HG03175 (cell line): Measurements from ENCODE around the gene FLT3LG.
"Not testable (repeated sequence)": the region's sequence is repeated elsewhere in the genome, so short reads cannot be mapped to it uniquely, and the experiment has no call there.

Experiments used
- ATAC-seq: cut with Tn5 transposase; IDR thresholded peaks from one replicate; pipeline ENCODE4 v1.9.1; 2021; ENCODE audit warnings: mild to moderate bottlenecking, moderate library complexity; ENCODE audit not compliant: unreplicated experiment

FLT3LG gene

GRCh38 chr19:49440439-49441209 is 33.4 kb upstream of the FLT3LG start:
- ATAC-seq, result no peak

- no peak for ATAC-seq
Measured at GRCh38 chr19:49441210-49441959, 32.6 kb upstream of the FLT3LG start, which contains the start of gene SLC17A7. Gene SLC17A7 (minus strand): TSS chr19:49441527. CDS start chr19:49441379, 148 bp downstream.

GRCh38 chr19:49441960-49442350 is 32.1 kb upstream of the FLT3LG start:
- ATAC-seq, result no peak

- no peak for ATAC-seq
Measured at GRCh38 chr19:49442354-49442753, 31.7 kb upstream of the FLT3LG start.

- ATAC-seq, result peak; percentile 4
Measured at GRCh38 chr19:49442771-49443365, 31.1 kb upstream of the FLT3LG start.

GRCh38 chr19:49443366-49444099 is 30.5 kb upstream of the FLT3LG start:
- ATAC-seq, result peak; percentile 89

GRCh38 chr19:49444100-49444700 is 29.8 kb upstream of the FLT3LG start:
- ATAC-seq, result not testable (repeated sequence)

- no peak for ATAC-seq
Measured at GRCh38 chr19:49445997-49446396, 28.0 kb upstream of the FLT3LG start.

GRCh38 chr19:49447485-49448431 is 26.3 kb upstream of the FLT3LG start:
- no peak for ATAC-seq

- ATAC-seq, result no peak
Measured at GRCh38 chr19:49448432-49448786, 25.6 kb upstream of the FLT3LG start.

- no peak for ATAC-seq
Measured at GRCh38 chr19:49450405-49450804, 23.6 kb upstream of the FLT3LG start.

- peak; percentile 58 for ATAC-seq
Measured at GRCh38 chr19:49451430-49452181, 22.4 kb upstream of the FLT3LG start, which contains the start of gene PIH1D1. Gene PIH1D1 (minus strand): TSS chr19:49451814. CDS start chr19:49451574, 240 bp downstream.

- ATAC-seq, result peak; percentile 79
Measured at GRCh38 chr19:49453013-49453756, 20.8 kb upstream of the FLT3LG start, which contains the start of gene ALDH16A1. Gene ALDH16A1 (plus strand): TSS chr19:49453225. CDS start chr19:49453332, 107 bp downstream.

- ATAC-seq, result no peak
Measured at GRCh38 chr19:49453757-49454240, 20.2 kb upstream of the FLT3LG start.

GRCh38 chr19:49455773-49456172 is 18.2 kb upstream of the FLT3LG start:
- ATAC-seq, result no peak

- no peak for ATAC-seq
Measured at GRCh38 chr19:49456326-49456725, 17.7 kb upstream of the FLT3LG start.

GRCh38 chr19:49458567-49458903 is 15.5 kb upstream of the FLT3LG start:
- ATAC-seq, result no peak

GRCh38 chr19:49459388-49459787 is 14.6 kb upstream of the FLT3LG start:
- ATAC-seq, result no peak
